Stomach (tissue), 9 donors: ENCODE data around the gene KIF21A. TPM values are rescaled to one million over a fixed set of nuclear protein-coding genes. Genes with fewer than 3 reads are reported as not detected.

Source experiments
- DNase-seq, 2 donors: peaks; one replicate each; pipeline versions ENCODE4 v3.0.0 to v3.0.0-alpha.2; 2013 to 2019
- H3K27ac ChIP-seq, 5 donors: fragments of 200-600 bp in 4 of 5; sonication (generic) in 4 of 5; one replicate each; pipeline ENCODE4 v1.5.1; 2013 to 2019; ENCODE audit warnings: mild to moderate bottlenecking in 1 of 5, moderate library complexity in 1 of 5
- H3K27me3 ChIP-seq, 3 donors: fragments of 200-600 bp; sonication (generic); one replicate each; pipeline ENCODE4 v1.5.1; 2017 to 2019; ENCODE audit warnings: mixed run types in 1 of 3
- H3K36me3 ChIP-seq, 4 donors: fragments of 200-600 bp; sonication (generic); 1 replicate in 3 of 4; 2 replicates in 1 of 4; pipeline ENCODE4 v1.5.1; 2016 to 2019
- H3K4me1 ChIP-seq, 4 donors: fragments of 200-600 bp; sonication (generic); one replicate each; pipeline ENCODE4 v1.5.1; 2016 to 2019
- H3K4me3 ChIP-seq, 4 donors: fragments of 200-600 bp; sonication (generic) in 3 of 4; one replicate each; pipeline ENCODE4 v1.5.1; 2016 to 2019; ENCODE audit warnings: mild to moderate bottlenecking in 1 of 4
- H3K9me3 ChIP-seq, 4 donors: fragments of 200-600 bp; sonication (generic); one replicate each; pipeline ENCODE4 v1.5.1; 2016 to 2019
- EP300 ChIP-seq: sonication (generic); formaldehyde crosslinking; IDR thresholded peaks from one replicate; pipeline ENCODE4 v1.6.1; 2017; ENCODE audit warnings: antibody characterized with exemption
- POLR2A ChIP-seq, 4 donors: fragments of 450-650 bp; IDR thresholded peaks; one replicate each; pipeline ENCODE4 v1.6.1; 2016; ENCODE audit warnings: antibody characterized with exemption in 4 of 4, control low read depth in 2 of 4, mild to moderate bottlenecking in 1 of 4, moderate library complexity in 1 of 4
- POLR2AphosphoS5 ChIP-seq, 3 donors: sonication (generic); formaldehyde crosslinking; IDR thresholded peaks; one replicate each; pipeline ENCODE4 v1.6.1; 2016; ENCODE audit warnings: antibody characterized with exemption in 3 of 3
- WGBS, 5 donors: extraction: QIAGEN DNeasy Blood & Tissue Kit in 3 of 5; methylation state at CpG; one replicate each; pipeline versions ENCODE4 v1.1.5 to v1.1.7; 2013 to 2018; 5-methylcytosine and 5-hydroxymethylcytosine counted together
- intact Hi-C: fragments of 100-400 bp; cut with DNase I; formaldehyde crosslinking; loops from one replicate; pipeline ENCODE4 v1.15.1; 2023; ENCODE audit warnings: low total_unique reads
- polyA plus RNA-seq, 3 donors: library from polyadenylated mRNA; stranded (reverse); fragments of 200-250 nt; gene quantifications; one replicate each; pipeline ENCODE4 v1.2.3, GENCODE V29; 2013
- total RNA-seq, 5 donors: library from RNA; depleted of rRNA; stranded (reverse); fragments of >200 nt; gene quantifications; one replicate each; pipeline versions ENCODE4 v1.1.0 to v1.2.3, GENCODE V29; 2014 to 2016
- TF ChIP-seq, protein P1 (sequence below), 7 experiments: fragments of 450-650 bp in 4 of 7; fragments of 200-600 bp in 3 of 7; sonication (generic) in 3 of 7; IDR thresholded peaks; one replicate each; pipeline ENCODE4 v1.5.1; 2016 to 2019; ENCODE audit warnings: antibody characterized with exemption in 7 of 7, control low read depth in 2 of 7, mild to moderate bottlenecking in 1 of 7
- donor health status: healthy with polysubstance abuse.
- donor health status: Bipolar disorder and iron deficiency.
- donor health status: healthy.

Gene KIF21A
- total and polyA plus RNA-seq, 8 donors, result 4.9 to 45.9 (median 16.7) TPM

DNA sequence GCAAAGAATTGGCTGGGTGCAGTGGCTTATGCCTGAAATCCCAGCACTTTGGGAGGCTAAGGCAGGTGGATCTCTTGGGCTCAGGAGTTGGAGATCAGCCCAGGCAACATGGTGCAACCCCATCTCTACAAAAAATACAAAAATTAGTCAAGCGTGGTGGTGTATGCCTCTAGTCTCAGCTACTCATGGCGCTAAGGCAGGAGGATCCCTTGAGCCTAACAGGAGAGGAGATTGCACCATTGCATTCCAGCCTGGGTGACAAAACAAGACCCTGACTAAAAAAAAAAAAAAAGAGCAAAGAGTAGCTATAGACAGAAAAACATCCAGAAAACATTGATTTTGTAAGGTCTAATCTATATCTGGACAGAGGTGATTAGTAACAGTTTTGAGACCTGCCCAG lies 25.0 kb downstream of the KIF21A start:
- Histone ChIP-seq H3K4me3 (no peak overlapping the region), H3K4me1 (peaks cover 0 to 8% (median 4%) of the 10 kb centered on the region in 4 donors), H3K36me3 (no peaks in the 10 kb centered on the region), H3K27ac (no peak overlapping the region), H3K9me3 (no peaks in the 10 kb centered on the region), H3K27me3 (no peaks in the 10 kb centered on the region)
- TF ChIP-seq EP300 (no peak), POLR2AphosphoS5 (IDR thresholded peaks at IDR 0.05) (no peak), POLR2A (IDR thresholded peaks at IDR 0.05) (no peak)
- TF ChIP-seq, protein P1, sequence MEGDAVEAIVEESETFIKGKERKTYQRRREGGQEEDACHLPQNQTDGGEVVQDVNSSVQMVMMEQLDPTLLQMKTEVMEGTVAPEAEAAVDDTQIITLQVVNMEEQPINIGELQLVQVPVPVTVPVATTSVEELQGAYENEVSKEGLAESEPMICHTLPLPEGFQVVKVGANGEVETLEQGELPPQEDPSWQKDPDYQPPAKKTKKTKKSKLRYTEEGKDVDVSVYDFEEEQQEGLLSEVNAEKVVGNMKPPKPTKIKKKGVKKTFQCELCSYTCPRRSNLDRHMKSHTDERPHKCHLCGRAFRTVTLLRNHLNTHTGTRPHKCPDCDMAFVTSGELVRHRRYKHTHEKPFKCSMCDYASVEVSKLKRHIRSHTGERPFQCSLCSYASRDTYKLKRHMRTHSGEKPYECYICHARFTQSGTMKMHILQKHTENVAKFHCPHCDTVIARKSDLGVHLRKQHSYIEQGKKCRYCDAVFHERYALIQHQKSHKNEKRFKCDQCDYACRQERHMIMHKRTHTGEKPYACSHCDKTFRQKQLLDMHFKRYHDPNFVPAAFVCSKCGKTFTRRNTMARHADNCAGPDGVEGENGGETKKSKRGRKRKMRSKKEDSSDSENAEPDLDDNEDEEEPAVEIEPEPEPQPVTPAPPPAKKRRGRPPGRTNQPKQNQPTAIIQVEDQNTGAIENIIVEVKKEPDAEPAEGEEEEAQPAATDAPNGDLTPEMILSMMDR (IDR thresholded peaks at IDR 0.05), result no peak
- no peak for DNase-seq
- WGBS, 5 donors, result 93 to 98% (median 97%) methylated on average over 2 of the region's 2 CpGs
- intact Hi-C loops, result no loop called here

GRCh38 chr12:39413836-39414771 lies 28.8 kb downstream of the KIF21A start:
- WGBS, 5 donors, result 58 to 73% (median 67%) methylated on average over 2 of the region's 2 CpGs
- H3K9me3 ChIP-seq, result no peaks in the 10 kb centered on the region
- H3K27me3 ChIP-seq, result no peaks in the 10 kb centered on the region
- intact Hi-C loops, result no loop called here
- peaks cover 0 to 8% (median 4%) of the 10 kb centered on the region in 4 donors for H3K4me1 ChIP-seq
- peaks cover 0 to 9% (median 4%) of the 10 kb centered on the region in 4 donors for H3K36me3 ChIP-seq
- TF ChIP-seq, protein P1 (IDR thresholded peaks at IDR 0.05), result no peak
- no peak for TF ChIP-seq POLR2AphosphoS5 (IDR thresholded peaks at IDR 0.05)
- TF ChIP-seq EP300, result no peak
- no peak for TF ChIP-seq POLR2A (IDR thresholded peaks at IDR 0.05)
- no peak for DNase-seq
- no peak overlapping the region for H3K27ac ChIP-seq
- no peak overlapping the region for H3K4me3 ChIP-seq

DNA sequence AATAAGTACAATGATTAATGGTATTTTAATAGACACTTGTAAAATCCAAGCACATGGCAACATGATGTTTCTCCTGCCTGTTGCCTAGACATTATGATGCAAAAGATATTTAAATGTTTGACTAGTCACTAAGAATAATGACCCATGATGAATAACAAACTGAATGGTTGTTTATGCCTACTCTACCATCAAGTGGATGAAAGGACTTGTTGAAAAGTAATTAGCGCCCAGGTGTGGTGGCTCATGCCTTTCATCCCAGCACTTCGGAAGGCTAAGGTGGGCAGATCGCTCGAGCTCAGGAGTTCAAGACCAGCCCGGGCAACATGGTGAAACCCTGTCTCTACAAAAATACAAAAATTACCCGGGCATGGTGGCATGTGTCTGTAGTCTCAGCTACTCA lies 30.7 kb downstream of the KIF21A start:
- H3K9me3 ChIP-seq, result no peaks in the 10 kb centered on the region
- intact Hi-C loops, result no loop called here
- no peaks in the 10 kb centered on the region for H3K27me3 ChIP-seq
- peaks cover 0 to 9% (median 4%) of the 10 kb centered on the region in 4 donors for H3K36me3 ChIP-seq
- WGBS, 5 donors, result 84 to 90% (median 88%) methylated on average over 6 of the region's 6 CpGs
- TF ChIP-seq, protein P1 (IDR thresholded peaks at IDR 0.05), result no peak
- DNase-seq, result no peak
- H3K4me3 ChIP-seq, result no peak overlapping the region
- H3K27ac ChIP-seq, result no peak overlapping the region
- H3K4me1 ChIP-seq, result peaks cover 0 to 8% (median 4%) of the 10 kb centered on the region in 4 donors

DNA sequence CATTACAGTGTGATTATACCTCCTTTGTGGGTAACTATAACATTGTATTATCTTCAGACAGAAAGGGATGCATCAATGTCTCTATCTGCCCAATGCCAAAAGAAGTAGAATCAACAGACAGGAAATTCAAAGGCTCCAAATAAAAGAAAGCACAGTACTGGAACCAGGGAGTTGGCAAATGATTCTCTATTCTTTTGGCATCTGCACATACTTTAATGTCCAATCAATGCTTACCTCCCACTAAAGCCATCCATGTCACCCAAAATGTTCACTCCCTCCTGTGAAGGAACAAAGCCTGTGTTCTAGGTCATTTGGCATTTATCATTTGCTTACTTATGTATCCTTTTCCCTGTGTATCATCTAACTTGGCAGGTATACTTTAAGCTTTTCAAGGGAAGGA lies 36.7 kb downstream of the KIF21A start:
- no peak overlapping the region for H3K4me3 ChIP-seq
- no peaks in the 10 kb centered on the region for H3K36me3 ChIP-seq
- TF ChIP-seq, protein P1 (IDR thresholded peaks at IDR 0.05), result no peak
- no peak for TF ChIP-seq POLR2A (IDR thresholded peaks at IDR 0.05)
- TF ChIP-seq POLR2AphosphoS5 (IDR thresholded peaks at IDR 0.05), result no peak
- no peak for TF ChIP-seq EP300
- peaks cover 0 to 5% (median 2%) of the 10 kb centered on the region in 4 donors for H3K4me1 ChIP-seq
- no peak for DNase-seq
- H3K9me3 ChIP-seq, result no peaks in the 10 kb centered on the region
- no peak overlapping the region for H3K27ac ChIP-seq
- intact Hi-C loops, result no loop called here
- no peaks in the 10 kb centered on the region for H3K27me3 ChIP-seq
